ENCODE measurements around the gene RALGPS2.

Gene RALGPS2

DNA sequence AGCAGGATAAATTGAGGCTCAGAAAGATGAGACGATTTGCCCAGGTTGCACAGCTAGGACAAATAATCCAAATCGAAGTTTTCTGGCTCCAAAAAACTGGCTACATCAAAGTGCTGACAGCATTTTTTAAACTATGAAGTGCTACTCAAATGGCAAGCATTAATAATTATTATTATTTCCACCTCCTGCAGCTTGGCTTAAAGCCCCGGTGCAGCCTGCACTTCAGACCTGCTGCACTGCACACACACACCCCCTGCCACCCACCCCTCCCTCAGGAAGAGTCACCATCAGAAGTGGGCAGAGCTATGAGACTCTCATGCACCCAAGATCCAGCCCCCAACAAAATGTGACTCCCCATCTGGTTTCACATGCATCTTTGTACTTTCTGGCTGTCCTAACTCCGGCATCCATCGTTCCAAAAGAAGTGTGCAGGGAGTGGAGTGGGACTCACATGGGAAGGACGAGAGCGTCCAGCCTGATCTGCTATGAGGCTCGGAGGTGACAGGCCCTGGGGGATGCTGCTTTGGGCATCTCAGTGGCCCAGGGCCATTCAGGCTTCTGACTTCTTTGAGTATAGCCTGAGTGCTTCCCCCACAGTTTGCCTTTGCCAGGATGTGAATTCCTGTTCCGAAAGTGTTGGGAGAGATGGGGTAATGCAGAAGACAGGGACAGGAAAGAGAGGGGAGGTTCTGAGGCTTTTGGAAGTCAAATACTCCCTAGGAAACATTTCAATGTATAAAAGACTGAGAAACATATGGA is 235.6 kb downstream of the RALGPS2 start:
- no peak for DNase-seq (ENCODE audit: low read depth in 3 of 3, low spot score in 1 of 3)

DNA sequence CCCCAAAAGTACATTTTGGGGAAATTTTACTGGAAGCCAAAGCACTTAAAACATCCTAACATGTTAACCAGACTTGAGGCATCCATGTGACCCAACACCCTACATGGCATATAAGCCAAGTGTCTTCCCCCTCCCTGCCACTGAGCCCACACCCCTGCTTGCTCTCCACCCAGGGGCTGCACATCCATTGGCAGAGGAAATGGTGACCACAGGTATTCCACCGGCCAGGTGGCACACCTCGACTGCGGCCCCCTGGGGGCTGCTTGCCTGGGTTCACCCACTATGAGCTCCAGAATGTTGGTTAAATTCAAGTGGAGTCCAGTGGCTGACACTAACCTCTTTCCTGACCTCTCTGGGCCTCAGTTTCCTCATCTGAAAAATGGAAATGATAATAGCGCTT is 236.3 kb downstream of the RALGPS2 start:
- no peak for DNase-seq (ENCODE audit: low read depth in 3 of 3, low spot score in 1 of 3)

DNA sequence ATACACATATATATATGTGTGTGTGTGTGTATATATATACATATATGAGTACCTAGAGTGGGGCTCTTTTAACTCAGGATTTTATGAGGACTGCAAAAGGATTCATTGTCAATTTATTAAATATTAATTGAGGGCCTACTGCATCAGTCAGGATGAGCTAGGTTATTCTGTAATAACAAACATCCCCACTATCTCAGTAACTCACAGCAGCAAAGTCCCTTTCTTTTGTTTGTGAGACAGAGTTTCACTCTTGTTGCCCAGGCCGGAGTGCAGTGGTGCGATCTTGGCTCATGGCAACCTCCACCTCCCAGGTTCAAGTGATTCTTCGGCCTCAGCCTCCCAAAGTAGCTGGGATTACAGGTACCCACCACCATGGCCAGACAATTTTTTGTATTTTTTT is 236.8 kb downstream of the RALGPS2 start:
- no peak for DNase-seq (ENCODE audit: low read depth in 3 of 3, low spot score in 1 of 3)

DNA sequence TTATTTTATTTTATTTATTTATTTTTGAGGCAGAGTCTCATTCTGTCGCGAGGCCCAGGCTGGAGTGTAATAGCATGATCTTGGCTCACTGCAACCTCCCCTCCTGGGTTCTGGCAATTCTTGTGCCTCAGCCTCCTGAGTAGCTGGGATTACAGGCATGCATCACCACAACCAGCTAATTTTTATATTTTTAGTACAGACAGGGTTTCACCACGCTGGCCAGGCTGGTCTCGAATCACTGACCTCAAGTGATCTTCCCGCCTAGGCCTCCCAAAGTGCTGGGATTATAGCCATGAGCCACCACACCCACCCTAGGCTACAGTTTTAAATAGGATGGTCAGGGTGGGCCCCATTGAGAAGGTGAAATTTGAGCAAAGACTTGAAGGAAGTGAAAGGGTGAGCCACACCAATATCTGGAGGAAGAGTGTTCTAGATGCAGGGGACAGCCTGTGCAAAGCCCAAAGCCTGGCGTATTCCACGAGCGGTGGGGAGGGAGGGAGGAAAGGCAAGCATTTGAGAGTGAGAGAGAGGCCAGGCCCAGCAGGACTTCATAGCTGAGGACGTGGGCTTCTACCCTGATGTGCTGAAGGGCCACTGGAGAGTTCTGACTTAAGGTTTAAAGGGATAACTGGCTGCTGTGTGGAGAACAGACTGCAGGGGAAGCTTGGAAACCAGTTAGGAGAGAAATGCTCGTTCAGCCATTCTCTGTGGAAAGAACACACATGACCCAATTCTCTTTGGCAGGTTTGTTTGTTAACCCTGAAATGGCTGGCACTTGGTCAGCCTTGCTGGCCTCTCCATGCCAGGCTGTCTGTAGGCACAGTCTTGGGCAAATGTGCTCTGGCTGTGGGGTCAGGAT is 238.0 kb downstream of the RALGPS2 start:
- DNase-seq (ENCODE audit: low read depth in 3 of 3, low spot score in 1 of 3): no peak

DNA sequence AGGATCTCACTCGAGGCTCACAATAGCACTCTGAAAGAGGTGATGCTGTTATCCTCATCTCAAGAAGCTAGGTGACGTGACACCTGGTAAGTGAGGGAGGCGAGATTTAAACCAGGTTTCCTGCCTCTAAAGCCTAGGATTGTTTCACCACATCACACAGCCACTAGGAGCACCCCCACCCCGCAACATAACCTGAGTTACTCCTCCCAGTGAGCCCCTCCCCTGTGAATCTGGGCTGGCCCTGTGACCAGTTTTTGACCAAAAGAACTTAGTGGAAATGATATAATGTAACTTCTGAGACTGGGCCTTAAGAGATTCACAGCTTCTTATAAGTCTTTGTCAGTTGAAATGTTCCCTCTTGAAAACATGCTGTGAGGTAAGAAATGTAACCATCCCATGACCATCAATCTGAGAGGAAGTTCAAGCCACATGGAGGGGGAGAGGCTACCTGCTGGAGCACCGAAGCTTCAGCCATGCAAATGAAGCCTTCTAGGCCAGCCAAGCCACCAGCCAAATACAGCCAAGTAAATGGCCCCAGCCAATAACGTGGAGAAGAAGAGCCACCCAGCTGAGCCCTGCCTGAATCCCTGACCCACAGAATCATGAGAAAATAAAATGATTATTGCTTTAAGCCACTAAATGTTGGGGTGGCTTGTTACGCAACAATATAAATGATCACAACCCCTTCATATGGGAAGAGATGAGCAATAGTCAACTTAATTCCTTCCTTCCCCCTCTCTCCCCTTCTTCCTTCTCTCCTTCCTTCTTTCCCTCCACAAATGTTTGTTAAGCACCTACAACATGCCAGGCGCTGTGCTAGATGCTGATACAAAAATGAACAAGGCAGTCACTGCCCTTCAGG is 239.7 kb downstream of the RALGPS2 start:
- no peak for DNase-seq (ENCODE audit: low read depth in 3 of 3, low spot score in 1 of 3)

DNA sequence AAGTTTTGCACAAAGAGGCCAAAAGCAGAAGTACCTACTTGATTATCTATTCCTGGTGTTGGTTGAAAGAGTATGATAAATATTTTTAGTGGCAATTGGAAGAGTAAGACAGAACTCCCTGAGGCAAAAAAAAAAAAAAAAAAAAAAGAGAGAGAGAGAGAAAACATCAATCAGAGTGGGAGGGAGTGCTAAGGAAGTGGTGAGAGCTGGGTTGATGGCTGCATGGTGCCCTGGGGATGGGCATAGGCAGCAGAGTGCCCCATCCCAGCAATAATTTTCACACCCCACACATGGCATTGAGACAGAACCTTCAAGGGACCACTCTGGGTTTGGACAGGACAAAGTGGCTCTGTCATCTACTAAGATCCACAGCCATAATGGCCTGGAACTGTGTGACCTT is 241.3 kb downstream of the RALGPS2 start:
- no peak for DNase-seq (ENCODE audit: low read depth in 3 of 3, low spot score in 1 of 3)

DNA sequence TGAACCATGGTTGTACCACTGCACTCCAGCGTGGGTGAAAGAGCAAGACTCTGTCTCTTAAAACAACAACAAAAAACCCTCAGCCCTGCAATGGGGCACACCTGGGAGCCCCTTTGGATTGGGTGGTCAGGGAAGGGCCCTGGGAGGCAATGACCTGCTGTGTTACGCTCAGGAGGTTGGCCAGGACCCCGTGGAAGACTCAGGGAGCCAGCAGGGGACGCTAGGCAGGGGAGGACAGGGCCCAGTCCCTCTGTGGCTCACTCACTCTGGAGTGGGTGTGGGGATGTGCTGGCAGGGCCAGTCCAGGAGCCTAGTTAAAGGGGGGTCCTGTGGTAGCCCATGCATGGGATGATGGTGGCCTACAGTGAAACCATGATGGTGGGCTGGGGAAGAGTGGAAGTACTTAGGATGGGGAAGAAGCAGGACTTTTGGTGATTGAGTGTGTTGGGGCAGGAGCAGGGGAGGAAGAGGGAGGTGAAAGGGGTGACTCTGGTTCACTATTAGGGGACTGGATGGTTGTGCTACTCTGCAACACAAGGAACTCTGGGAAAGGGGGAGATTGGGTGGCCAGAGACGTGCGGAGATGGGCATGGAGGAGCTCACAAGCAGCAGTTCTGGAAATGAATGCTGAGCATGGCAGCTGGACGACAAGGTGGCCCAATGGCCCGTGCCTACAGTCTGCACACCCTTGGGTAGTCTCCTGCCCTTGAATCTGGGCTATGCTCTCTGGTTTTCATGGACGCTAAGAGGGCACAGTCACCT is 244.4 kb downstream of the RALGPS2 start:
- DNase-seq (ENCODE audit: low read depth in 3 of 3, low spot score in 1 of 3): no peak

DNA sequence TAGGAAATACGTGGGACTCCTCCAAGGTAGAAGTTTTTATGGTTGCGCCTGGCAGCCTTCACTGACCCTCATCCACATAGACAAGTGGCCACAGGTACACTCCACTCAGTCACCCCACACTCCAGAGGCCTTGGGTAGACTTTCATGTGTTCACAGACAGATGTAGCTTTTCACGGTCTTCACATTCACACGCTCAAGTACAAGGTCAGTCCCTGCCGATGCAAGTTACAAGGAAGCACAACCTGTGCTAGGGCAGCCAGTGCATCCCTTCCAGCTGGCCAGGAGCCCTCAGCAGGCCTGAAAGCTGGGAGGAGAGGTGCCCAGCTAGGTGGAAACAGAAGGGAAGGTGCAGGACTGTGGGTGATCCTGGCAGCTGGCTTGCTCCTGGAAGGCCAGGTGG is 245.1 kb downstream of the RALGPS2 start:
- DNase-seq (ENCODE audit: low read depth in 3 of 3, low spot score in 1 of 3): no peak
